PC-9 (cell line): Measurements from ENCODE around the gene KDM5A. TPM values are rescaled to one million over a fixed set of nuclear protein-coding genes. Genes with fewer than 3 reads are reported as not detected.

Experiments
- BruUV-seq: library from RNA; stranded (reverse); fragments of 400-500 nt; replicated peaks from 2 replicates; lab custom pipeline; 2021; lab: Mats Ljungman, UMichigan
- CTCF ChIA-PET: fragments of 300-600 bp; sonication (Branson Sonifier 250); formaldehyde crosslinking; loops from one replicate; lab custom pipeline; 2022; ENCODE audit warnings: antibody characterized with exemption; lab: Charles Lee
- POLR2A ChIA-PET: fragments of 300-600 bp; sonication (Branson Sonifier 250); formaldehyde crosslinking; loops from one replicate; lab custom pipeline; 2022; ENCODE audit warnings: antibody characterized with exemption; ENCODE audit not compliant: unreplicated experiment; lab: Charles Lee
- DNase-seq, 2 experiments: peaks; one replicate each; pipeline versions ENCODE4 v3.0.0 to v3.0.0-alpha.2; 2015 to 2022; ENCODE audit warnings: mixed read lengths in 1 of 2
- H2AFZ ChIP-seq: fragments of 200-600 bp; sonication (generic); 2 replicates; pipeline ENCODE4 v1.8.1; 2017; ENCODE audit warnings: antibody characterized with exemption
- H3F3A ChIP-seq: fragments of 200-600 bp; sonication (generic); 2 replicates; pipeline ENCODE4 v1.8.1; 2017; ENCODE audit warnings: antibody characterized with exemption, mild to moderate bottlenecking, low read depth; ENCODE audit not compliant: insufficient read depth
- H3K27ac ChIP-seq: fragments of 200-600 bp; sonication (generic); 2 replicates; pipeline ENCODE4 v1.6.1; 2016; ENCODE audit warnings: mixed run types
- H3K27me3 ChIP-seq: fragments of 200-600 bp; sonication (generic); 2 replicates; pipeline ENCODE4 v1.6.1; 2016; ENCODE audit warnings: low read depth, mixed run types; ENCODE audit not compliant: insufficient read depth
- H3K36me3 ChIP-seq: fragments of 200-600 bp; sonication (generic); 2 replicates; pipeline ENCODE4 v1.6.1; 2016; ENCODE audit warnings: low read depth, mixed run types
- H3K4me1 ChIP-seq: fragments of 200-600 bp; sonication (generic); replicated peaks from 2 replicates; pipeline ENCODE4 v1.6.1; 2016; ENCODE audit warnings: mixed run types; ENCODE audit not compliant: insufficient read depth
- H3K4me2 ChIP-seq: fragments of 200-600 bp; sonication (generic); 2 replicates; pipeline ENCODE4 v1.6.1; 2017; ENCODE audit warnings: mixed run types
- H3K4me3 ChIP-seq: fragments of 200-600 bp; sonication (generic); 2 replicates; pipeline ENCODE4 v1.6.1; 2016; ENCODE audit warnings: mixed run types
- H3K79me2 ChIP-seq: fragments of 200-600 bp; sonication (generic); 2 replicates; pipeline ENCODE4 v1.6.1; 2017; ENCODE audit warnings: low read depth, mixed run types
- H3K9me2 ChIP-seq: fragments of 200-600 bp; sonication (generic); 2 replicates; pipeline ENCODE4 v1.8.1; 2017; ENCODE audit warnings: mild to moderate bottlenecking; ENCODE audit not compliant: insufficient read depth
- H3K9me3 ChIP-seq: fragments of 200-600 bp; sonication (generic); 2 replicates; pipeline ENCODE4 v1.8.1; 2016; ENCODE audit warnings: low read depth; ENCODE audit not compliant: insufficient read depth
- H4K20me1 ChIP-seq: fragments of 200-600 bp; sonication (generic); 2 replicates; pipeline ENCODE4 v1.8.1; 2017; ENCODE audit not compliant: insufficient read depth
- CTCF ChIP-seq: fragments of 200-600 bp; sonication (generic); conservative IDR thresholded peaks from 2 replicates; pipeline ENCODE4 v1.6.1; 2017; ENCODE audit warnings: mixed run types, antibody characterized with exemption, mild to moderate bottlenecking, moderate library complexity
- EZH2 ChIP-seq: fragments of 200-600 bp; sonication (generic); IDR thresholded peaks from 2 replicates; pipeline ENCODE4 v1.8.0; 2017; ENCODE audit warnings: antibody characterized with exemption, low read depth
- intact Hi-C: fragments of 100-400 bp; cut with micrococcal nuclease; formaldehyde crosslinking; loops from one replicate; pipeline ENCODE4 v1.10.0; 2022; ENCODE audit not compliant: unreplicated experiment
- total RNA-seq: library from RNA; stranded (reverse); gene quantifications from 2 replicates; pipeline ENCODE4 v1.2.3, GENCODE V29; 2021

Gene KDM5A
- total RNA-seq, 1 experiment from 2014 or later, result 68.0 TPM

GRCh38 chr12:268483-268840, 120.7 kb downstream of the KDM5A start:
- Histone ChIP-seq H3K4me1 (no peaks in the 10 kb centered on the region), H2AFZ (no peak overlapping the region), H3K27ac (no peak overlapping the region), H3K9me2 (no peaks in the 10 kb centered on the region), H4K20me1 (no peaks in the 10 kb centered on the region), H3K4me2 (no peak overlapping the region), H3K4me3 (no peak overlapping the region), H3K27me3 (peaks cover 47% of the 10 kb centered on the region), H3K9me3 (peaks cover 6% of the 10 kb centered on the region; the same call in 1 of the 2 replicates), H3K36me3 (no peaks in the 10 kb centered on the region), H3F3A (no peaks in the 10 kb centered on the region), H3K79me2 (no peaks in the 10 kb centered on the region)
- intact Hi-C loops, result no loop called here
- no TSS peak for BruUV-seq
- TF ChIP-seq CTCF (no peak), EZH2 (no peak)
- DNase-seq, result no peak
- CTCF ChIA-PET, result no interaction called here
- POLR2A ChIA-PET, result no interaction called here

- Histone ChIP-seq H3K4me3 (no peak overlapping the region), H4K20me1 (no peaks in the 10 kb centered on the region), H2AFZ (no peak overlapping the region), H3F3A (no peaks in the 10 kb centered on the region), H3K27ac (no peak overlapping the region), H3K4me2 (no peak overlapping the region), H3K36me3 (no peaks in the 10 kb centered on the region), H3K9me2 (no peaks in the 10 kb centered on the region), H3K27me3 (peaks cover 49% of the 10 kb centered on the region), H3K4me1 (no peaks in the 10 kb centered on the region), H3K79me2 (no peaks in the 10 kb centered on the region), H3K9me3 (peaks cover 6% of the 10 kb centered on the region; the same call in 1 of the 2 replicates)
- TF ChIP-seq EZH2, result no peak
- no peak for TF ChIP-seq CTCF
- ChIA-PET CTCF (interaction anchor here (0.6 kb wide), 1 partner anchor 9 kb away, joined by 10 read pairs; no protein-coding TSS in a partner anchor), POLR2A (no interaction called here)
- intact Hi-C loops, result no loop called here
- DNase-seq, result no peak
- no TSS peak for BruUV-seq
These were observed 121.3 kb downstream of the KDM5A start for GRCh38 chr12:267581-268482.

GRCh38 chr12:265096-265495, 124.0 kb downstream of the KDM5A start:
- H3K27me3 ChIP-seq, result peaks cover 76% of the 10 kb centered on the region

More at GRCh38 chr12:265096-265495, 124.0 kb downstream of the KDM5A start:
- Histone ChIP-seq H4K20me1 (no peaks in the 10 kb centered on the region), H3K9me2 (no peaks in the 10 kb centered on the region), H3K36me3 (no peaks in the 10 kb centered on the region), H3F3A (no peaks in the 10 kb centered on the region), H3K4me2 (no peak overlapping the region), H2AFZ (no peak overlapping the region), H3K4me1 (no peaks in the 10 kb centered on the region), H3K9me3 (peaks cover 6% of the 10 kb centered on the region; the same call in 1 of the 2 replicates), H3K79me2 (no peaks in the 10 kb centered on the region), H3K27ac (no peak overlapping the region), H3K4me3 (no peak overlapping the region)
- ChIA-PET POLR2A (no interaction called here), CTCF (no interaction called here)
- intact Hi-C loops, result no loop called here
- BruUV-seq, result no TSS peak
- no peak for DNase-seq
- TF ChIP-seq CTCF, result no peak
- no peak for TF ChIP-seq EZH2
